Upper lobe of left lung (tissue), 4 donors: ENCODE results near the gene VAPA.

Experiments used
- EP300 ChIP-seq, 4 donors: sonication (generic); formaldehyde crosslinking; IDR thresholded peaks; one replicate each; pipeline ENCODE4 v1.5.1; 2017; ENCODE audit warnings: antibody characterized with exemption in 4 of 4, control low read depth in 2 of 4
- POLR2A ChIP-seq, 4 donors: fragments of 450-650 bp; IDR thresholded peaks; one replicate each; pipeline ENCODE4 v1.5.1; 2016 to 2017; ENCODE audit warnings: antibody characterized with exemption in 4 of 4, mild to moderate bottlenecking in 2 of 4
- POLR2AphosphoS5 ChIP-seq, 2 donors: sonication (generic); formaldehyde crosslinking; IDR thresholded peaks; one replicate each; pipeline ENCODE4 v1.5.1; 2017; ENCODE audit warnings: antibody characterized with exemption in 2 of 2
- TF ChIP-seq, protein P1 (sequence below), 6 experiments: fragments of 450-650 bp in 4 of 6; fragments of 200-600 bp in 2 of 6; sonication (generic) in 2 of 6; IDR thresholded peaks; one replicate each; pipeline ENCODE4 v1.5.1; 2016 to 2019; ENCODE audit warnings: antibody characterized with exemption in 6 of 6

GRCh38 chr18:9930299-9930884 is 16.6 kb downstream of the VAPA start:
- TF ChIP-seq, protein P1, sequence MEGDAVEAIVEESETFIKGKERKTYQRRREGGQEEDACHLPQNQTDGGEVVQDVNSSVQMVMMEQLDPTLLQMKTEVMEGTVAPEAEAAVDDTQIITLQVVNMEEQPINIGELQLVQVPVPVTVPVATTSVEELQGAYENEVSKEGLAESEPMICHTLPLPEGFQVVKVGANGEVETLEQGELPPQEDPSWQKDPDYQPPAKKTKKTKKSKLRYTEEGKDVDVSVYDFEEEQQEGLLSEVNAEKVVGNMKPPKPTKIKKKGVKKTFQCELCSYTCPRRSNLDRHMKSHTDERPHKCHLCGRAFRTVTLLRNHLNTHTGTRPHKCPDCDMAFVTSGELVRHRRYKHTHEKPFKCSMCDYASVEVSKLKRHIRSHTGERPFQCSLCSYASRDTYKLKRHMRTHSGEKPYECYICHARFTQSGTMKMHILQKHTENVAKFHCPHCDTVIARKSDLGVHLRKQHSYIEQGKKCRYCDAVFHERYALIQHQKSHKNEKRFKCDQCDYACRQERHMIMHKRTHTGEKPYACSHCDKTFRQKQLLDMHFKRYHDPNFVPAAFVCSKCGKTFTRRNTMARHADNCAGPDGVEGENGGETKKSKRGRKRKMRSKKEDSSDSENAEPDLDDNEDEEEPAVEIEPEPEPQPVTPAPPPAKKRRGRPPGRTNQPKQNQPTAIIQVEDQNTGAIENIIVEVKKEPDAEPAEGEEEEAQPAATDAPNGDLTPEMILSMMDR (IDR thresholded peaks at IDR 0.05), result no peak
- TF ChIP-seq EP300 (IDR thresholded peaks at IDR 0.05) (no peak), POLR2A (IDR thresholded peaks at IDR 0.05) (no peak), POLR2AphosphoS5 (IDR thresholded peaks at IDR 0.05) (no peak)
